OCI-LY7 (cell line): Measurements from ENCODE around the gene CORO2B.

Experiments
- CTCF ChIP-seq: fragments of 200-600 bp; sonication (generic); conservative IDR thresholded peaks from 2 replicates; pipeline ENCODE4 v1.5.1; 2014; ENCODE audit warnings: mild to moderate bottlenecking, antibody characterized with exemption, low read length, moderate library complexity, mixed read lengths
- EZH2phosphoT487 ChIP-seq: fragments of 200-600 bp; sonication (generic); IDR thresholded peaks from 2 replicates; pipeline ENCODE4 v1.6.1; 2018; ENCODE audit warnings: low read depth, borderline replicate concordance, mild to moderate bottlenecking, mixed run types, antibody characterized with exemption, low read length, moderate library complexity, mixed read lengths

GRCh38 chr15:68698708-68699107 is 119.9 kb downstream of the CORO2B start:
- TF ChIP-seq CTCF (no peak), EZH2phosphoT487 (no peak)
